Transverse colon (tissue), 4 donors: ENCODE data around the gene FKBP9. TPM values are rescaled to one million over a fixed set of nuclear protein-coding genes. Genes with fewer than 3 reads are reported as not detected.

ENCODE experiments used
- DNase-seq: peaks from one replicate; pipeline ENCODE4 v3.0.0-alpha.2; 2019
- H3K27ac ChIP-seq, 4 donors: fragments of 200-600 bp; sonication (generic); 2 replicates each; pipeline ENCODE4 v1.5.1; 2016 to 2018; ENCODE audit warnings: inconsistent platforms in 4 of 4
- H3K27me3 ChIP-seq: fragments of 200-600 bp; sonication (generic); 2 replicates; pipeline ENCODE4 v1.5.1; 2017; ENCODE audit warnings: inconsistent platforms
- H3K36me3 ChIP-seq, 4 donors: fragments of 200-600 bp; sonication (generic); 2 replicates each; pipeline ENCODE4 v1.5.1; 2017 to 2019; ENCODE audit warnings: inconsistent platforms in 4 of 4
- H3K4me1 ChIP-seq, 4 donors: fragments of 200-600 bp; sonication (generic); 2 replicates each; pipeline ENCODE4 v1.5.1; 2017 to 2020; ENCODE audit warnings: inconsistent platforms in 4 of 4
- H3K4me3 ChIP-seq, 4 donors: fragments of 200-600 bp; sonication (generic); 1 replicate in 1 of 4; 2 replicates in 3 of 4; pipeline versions ENCODE4 v1.5.1 to v1.6.1; 2017 to 2019; ENCODE audit warnings: inconsistent platforms in 4 of 4
- H3K9me3 ChIP-seq, 2 donors: fragments of 200-600 bp; sonication (generic); 2 replicates each; pipeline ENCODE4 v1.5.1; 2017 to 2019; ENCODE audit warnings: inconsistent platforms in 2 of 2
- EP300 ChIP-seq: sonication (generic); formaldehyde crosslinking; IDR thresholded peaks from one replicate; pipeline ENCODE4 v1.6.1; 2017; ENCODE audit warnings: antibody characterized with exemption, low read depth
- POLR2A ChIP-seq: fragments of 450-650 bp; IDR thresholded peaks from one replicate; pipeline ENCODE4 v1.6.1; 2016; ENCODE audit warnings: antibody characterized with exemption, mild to moderate bottlenecking, moderate library complexity
- POLR2AphosphoS5 ChIP-seq, 3 donors: sonication (generic); formaldehyde crosslinking; IDR thresholded peaks; one replicate each; pipeline ENCODE4 v1.6.1; 2016; ENCODE audit warnings: antibody characterized with exemption in 3 of 3
- WGBS, 2 donors: methylation state at CpG; one replicate each; pipeline ENCODE4 v1.1.5; 2018; ENCODE audit warnings: low coverage in 1 of 2; 5-methylcytosine and 5-hydroxymethylcytosine counted together
- in situ Hi-C, 4 donors: fragments of 200-750 bp; cut with MboI; loops; one replicate each; pipeline versions ENCODE4 v1.15.0 to v1.15.1; 2017; ENCODE audit warnings: low sequenced_read_pairs in 3 of 4, low pct_ligation_motif_present in 1 of 4, low pct_unique_long_range_greater_than_20kb in 1 of 4
- intact Hi-C: fragments of 100-400 bp; cut with DNase I; formaldehyde crosslinking; loops from one replicate; pipeline ENCODE4 v1.15.1; 2023; ENCODE audit warnings: low total_unique reads
- total RNA-seq, 4 donors: library from RNA; depleted of rRNA; stranded (reverse); fragments of >200 nt; gene quantifications; one replicate each; pipeline ENCODE4 v1.1.0, GENCODE V29; 2016
- TF ChIP-seq, protein P1 (sequence below), 5 experiments: fragments of 200-600 bp in 3 of 5; fragments of 450-650 bp in 2 of 5; sonication (generic) in 3 of 5; IDR thresholded peaks; 1 replicate in 2 of 5; 2 replicates in 3 of 5; pipeline ENCODE4 v1.5.1; 2016 to 2017; ENCODE audit warnings: antibody characterized with exemption in 5 of 5, inconsistent platforms in 3 of 5, mild to moderate bottlenecking in 2 of 5, moderate library complexity in 1 of 5

The FKBP9 gene
- total RNA-seq, 4 donors from 2014 or later: 124 to 191 (median 180) TPM

DNA sequence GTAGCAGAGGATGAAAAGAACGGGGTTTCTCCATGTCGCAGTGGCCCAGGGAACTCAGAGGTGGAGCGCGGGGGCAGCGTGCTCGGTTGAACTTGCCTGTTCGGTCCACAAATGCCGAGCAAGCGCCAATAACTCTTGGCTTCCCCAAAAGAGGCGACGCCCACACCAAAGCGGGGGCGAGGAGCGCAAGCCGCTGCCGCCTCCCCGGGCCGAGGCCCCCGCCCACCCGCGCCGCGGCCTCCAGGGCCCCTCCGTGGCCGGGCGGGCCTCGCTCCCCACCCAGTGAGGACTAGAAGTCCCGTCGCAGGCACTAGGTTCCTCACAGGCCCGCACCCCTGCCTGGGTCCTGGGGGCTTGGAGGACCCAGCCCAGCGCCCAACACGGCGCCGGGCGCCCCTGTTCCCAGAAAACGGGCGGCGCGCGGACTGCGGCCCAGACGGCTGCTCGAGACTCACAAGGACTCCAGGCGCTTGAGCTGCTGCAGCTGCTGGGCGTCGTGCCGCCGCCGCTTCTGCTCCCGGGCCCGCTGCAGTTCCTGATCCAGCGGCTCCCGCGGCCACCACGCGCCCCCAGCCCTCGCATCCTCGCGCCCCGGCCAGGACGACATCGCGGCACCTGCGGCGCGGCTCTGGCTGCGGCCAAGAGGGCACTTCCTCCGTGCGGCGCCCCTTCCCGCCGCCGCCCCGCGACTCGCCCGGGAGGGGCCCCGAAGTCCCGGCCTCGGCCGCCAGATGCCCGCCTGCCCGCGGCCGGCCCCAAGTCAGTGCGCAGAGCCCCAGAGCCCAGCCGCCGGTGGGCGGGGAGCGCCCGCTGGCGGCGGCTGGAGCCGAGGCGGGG lies 14.6 kb upstream of the FKBP9 start:
- Histone ChIP-seq H3K27me3 (no peaks in the 10 kb centered on the region), H3K4me1 (peaks cover 5 to 38% (median 13%) of the 10 kb centered on the region in 4 donors), H3K4me3 (peak overlapping the region; percentile 68 to 98 (median 90)), H3K36me3 (no peaks in the 10 kb centered on the region), H3K9me3 (peaks cover 0 to 2% of the 10 kb centered on the region in 2 donors), H3K27ac (peak overlapping the region; percentile 96 to 99 (median 99))
- TF ChIP-seq, protein P1, sequence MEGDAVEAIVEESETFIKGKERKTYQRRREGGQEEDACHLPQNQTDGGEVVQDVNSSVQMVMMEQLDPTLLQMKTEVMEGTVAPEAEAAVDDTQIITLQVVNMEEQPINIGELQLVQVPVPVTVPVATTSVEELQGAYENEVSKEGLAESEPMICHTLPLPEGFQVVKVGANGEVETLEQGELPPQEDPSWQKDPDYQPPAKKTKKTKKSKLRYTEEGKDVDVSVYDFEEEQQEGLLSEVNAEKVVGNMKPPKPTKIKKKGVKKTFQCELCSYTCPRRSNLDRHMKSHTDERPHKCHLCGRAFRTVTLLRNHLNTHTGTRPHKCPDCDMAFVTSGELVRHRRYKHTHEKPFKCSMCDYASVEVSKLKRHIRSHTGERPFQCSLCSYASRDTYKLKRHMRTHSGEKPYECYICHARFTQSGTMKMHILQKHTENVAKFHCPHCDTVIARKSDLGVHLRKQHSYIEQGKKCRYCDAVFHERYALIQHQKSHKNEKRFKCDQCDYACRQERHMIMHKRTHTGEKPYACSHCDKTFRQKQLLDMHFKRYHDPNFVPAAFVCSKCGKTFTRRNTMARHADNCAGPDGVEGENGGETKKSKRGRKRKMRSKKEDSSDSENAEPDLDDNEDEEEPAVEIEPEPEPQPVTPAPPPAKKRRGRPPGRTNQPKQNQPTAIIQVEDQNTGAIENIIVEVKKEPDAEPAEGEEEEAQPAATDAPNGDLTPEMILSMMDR (IDR thresholded peaks at IDR 0.05): peak in 4 of 5 experiments; percentile 32 to 65 (median 53)
- TF ChIP-seq POLR2AphosphoS5 (IDR thresholded peaks at IDR 0.05) (peak in 1 of 3 donors; percentile 43), EP300 (no peak), POLR2A (peak; percentile 26)
- in situ Hi-C loops: loop anchor here in 1 of 4 donors (25.0 kb wide), 1 partner anchor 105 kb away; no protein-coding TSS in a partner anchor
- WGBS, 2 donors: 0% methylated on average over 42 of the region's 95 CpGs; no CpG with 5 or more reads in 1 of the 2 donors
- intact Hi-C loops: no loop called here
- DNase-seq: peak; percentile 86

DNA sequence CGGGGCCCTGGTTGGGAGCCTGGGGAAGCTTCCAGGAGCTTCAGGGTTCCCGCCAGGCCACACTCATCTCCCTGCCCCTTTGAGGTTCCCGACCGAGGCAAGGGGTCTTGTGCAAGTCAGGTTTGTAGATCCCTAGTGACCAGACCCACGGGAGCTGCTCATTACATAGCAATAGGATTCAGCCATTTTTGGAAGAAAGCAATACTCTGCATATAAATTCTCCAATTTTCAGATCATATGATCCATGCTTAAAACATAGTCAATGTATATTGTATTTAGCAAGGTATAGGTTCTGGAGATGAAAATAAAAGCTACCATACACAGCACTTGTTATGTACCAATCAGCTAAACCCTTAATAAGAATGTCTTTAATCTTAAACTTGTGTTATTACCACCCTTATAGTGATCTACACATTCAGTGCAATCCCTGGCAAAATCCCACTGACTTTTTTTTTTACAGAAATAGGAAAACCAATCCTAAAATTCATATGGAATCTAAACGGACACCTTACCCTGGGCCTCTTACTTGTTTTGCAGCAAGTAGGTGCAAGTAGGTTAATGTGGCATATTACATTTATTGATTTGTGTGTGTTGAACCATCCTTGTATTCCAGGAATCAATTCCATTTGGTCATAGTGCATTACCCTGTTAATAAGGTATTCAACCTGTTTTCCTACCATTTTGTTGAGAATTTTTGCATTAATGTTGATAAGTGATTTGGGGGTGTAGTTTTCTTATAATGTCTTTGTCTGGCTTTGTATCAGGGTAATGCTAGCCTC lies 13.8 kb upstream of the FKBP9 start:
- TF ChIP-seq EP300 (no peak), POLR2A (no peak), POLR2AphosphoS5 (IDR thresholded peaks at IDR 0.05) (no peak)
- TF ChIP-seq, protein P1 (IDR thresholded peaks at IDR 0.05): no peak
- in situ Hi-C loops (loop anchor here in 1 of 4 donors (25.0 kb wide), 1 partner anchor 106 kb away; no protein-coding TSS in a partner anchor), intact Hi-C loops (no loop called here)
- Histone ChIP-seq H3K4me3 (peak overlapping the region in 3 of 4 donors; percentile 87 to 98 (median 93)), H3K27me3 (no peaks in the 10 kb centered on the region), H3K27ac (peak overlapping the region; percentile 96 to 99 (median 99)), H3K4me1 (peaks cover 5 to 31% (median 10%) of the 10 kb centered on the region in 4 donors), H3K9me3 (peaks cover 3 to 8% of the 10 kb centered on the region in 2 donors), H3K36me3 (no peaks in the 10 kb centered on the region)
- DNase-seq: no peak
- 15 to 78% methylated on average over 1 to 6 of the region's 6 CpGs for WGBS, 2 donors

DNA sequence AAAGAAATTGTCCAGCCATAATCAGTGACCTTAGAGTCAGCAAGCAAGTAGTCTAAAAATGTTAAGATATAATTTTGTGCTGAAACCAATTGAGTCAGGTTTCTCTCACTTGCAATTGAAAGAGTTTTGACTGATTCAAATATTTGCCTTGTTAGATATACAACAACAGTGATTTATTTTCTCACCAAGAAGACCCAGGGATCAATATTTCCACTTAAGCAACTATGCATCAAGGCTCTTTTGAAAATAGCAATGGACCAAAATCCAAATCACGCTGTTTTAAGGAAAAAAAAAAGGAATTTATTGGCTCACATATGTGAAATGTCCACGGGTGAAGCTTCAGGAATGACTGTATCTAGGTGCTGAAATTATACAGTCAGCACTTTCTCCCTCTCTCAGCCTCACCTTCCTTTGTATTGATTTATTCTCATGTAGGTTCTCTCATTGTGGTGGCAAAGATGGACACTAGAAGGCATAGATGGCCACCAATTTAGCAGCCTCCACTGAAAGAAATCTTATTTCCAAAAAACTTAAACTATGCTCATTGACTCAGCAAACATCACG lies 9.7 kb upstream of the FKBP9 start:
- Histone ChIP-seq H3K36me3 (no peaks in the 10 kb centered on the region), H3K27ac (no peak overlapping the region), H3K4me1 (no peaks in the 10 kb centered on the region), H3K9me3 (peaks cover 5 to 8% of the 10 kb centered on the region in 2 donors), H3K4me3 (no peak overlapping the region), H3K27me3 (no peaks in the 10 kb centered on the region)
- WGBS, 2 donors: 83 to 87% methylated on average over 3 of the region's 3 CpGs
- intact Hi-C loops (no loop called here), in situ Hi-C loops (loop anchor here in 1 of 4 donors (25.0 kb wide), 1 partner anchor 110 kb away; no protein-coding TSS in a partner anchor)
- no peak for DNase-seq
- TF ChIP-seq EP300 (no peak), POLR2AphosphoS5 (IDR thresholded peaks at IDR 0.05) (no peak), POLR2A (no peak)
- TF ChIP-seq, protein P1 (IDR thresholded peaks at IDR 0.05): no peak
